SK-N-MC (cell line): Measurements from ENCODE around the gene NPM1.
"Not testable (repeated sequence)": the region's sequence is repeated elsewhere in the genome, so short reads cannot be mapped to it uniquely, and the experiment has no call there.

Experiments used
- DNase-seq: peaks from one replicate; pipeline ENCODE4 v3.0.0-alpha.2; 2011; ENCODE audit warnings: low read depth, low spot score
- H3K27ac ChIP-seq: fragments of 200-600 bp; sonication (generic); 2 replicates; pipeline ENCODE4 v1.5.1; 2016; ENCODE audit warnings: mixed run types
- H3K36me3 ChIP-seq: fragments of 200-600 bp; sonication (generic); 2 replicates; pipeline ENCODE4 v1.6.1; 2017; ENCODE audit warnings: antibody characterized with exemption, low read length, mixed read lengths; ENCODE audit not compliant: insufficient read depth
- H3K4me3 ChIP-seq: fragments of 200-600 bp; sonication (generic); 2 replicates; pipeline ENCODE4 v1.5.1; 2016
- H3K9ac ChIP-seq: fragments of 200-600 bp; sonication (generic); 2 replicates; pipeline ENCODE4 v1.8.0; 2017; ENCODE audit warnings: mixed run types, mixed read lengths; ENCODE audit not compliant: insufficient read length
- H3K9me3 ChIP-seq: fragments of 200-600 bp; sonication (generic); 2 replicates; pipeline ENCODE4 v1.6.1; 2017; ENCODE audit warnings: low read depth, mild to moderate bottlenecking, antibody characterized with exemption, low read length, moderate library complexity, mixed read lengths
- EZH2 ChIP-seq: fragments of 200-600 bp; sonication (generic); IDR thresholded peaks from one replicate; pipeline ENCODE4 v1.6.1; 2017; ENCODE audit warnings: antibody characterized with exemption
- FOXP2 ChIP-seq: optimal IDR thresholded peaks from 2 replicates; pipeline ENCODE3; 2011; ENCODE audit warnings: mild to moderate bottlenecking, moderate library complexity; ENCODE audit not compliant: insufficient read depth; ENCODE audit errors: extremely low read length, control extremely low read depth
- POLR2AphosphoS5 ChIP-seq: IDR thresholded peaks from 2 replicates; pipeline ENCODE4 v1.6.1; 2012; ENCODE audit warnings: mild to moderate bottlenecking, low read depth, low read length, borderline replicate concordance

Gene NPM1

DNA sequence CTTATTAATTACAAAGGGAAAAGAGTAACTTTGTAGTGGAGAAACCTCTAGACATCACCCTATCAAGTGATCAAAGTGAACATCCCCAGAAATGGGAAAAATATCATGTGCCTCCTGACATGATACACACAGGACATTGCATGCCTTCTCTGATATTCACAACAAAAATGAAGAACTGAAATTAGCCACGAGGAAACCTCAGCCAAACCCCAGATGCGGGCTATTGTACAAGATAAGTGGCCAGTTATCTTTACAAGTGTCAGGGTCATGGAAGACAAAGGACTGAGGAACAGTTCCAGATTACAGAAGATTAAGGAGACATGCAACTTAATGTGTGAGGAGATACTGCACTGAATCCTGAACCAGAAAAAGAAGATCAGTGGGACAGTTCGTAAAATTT is 23.8 kb upstream of the NPM1 start:
- Histone ChIP-seq H3K27ac (no peak overlapping the region), H3K36me3 (no peaks in the 10 kb centered on the region), H3K9me3 (no peaks in the 10 kb centered on the region), H3K4me3 (no peak overlapping the region), H3K9ac (no peak overlapping the region)
- DNase-seq = no peak
- TF ChIP-seq FOXP2 = no peak
- TF ChIP-seq POLR2AphosphoS5 = no peak
- TF ChIP-seq EZH2 = no peak

GRCh38 chr5:171365351-171365750 is 22.3 kb upstream of the NPM1 start:
- Histone ChIP-seq H3K9ac (no peak overlapping the region), H3K36me3 (no peaks in the 10 kb centered on the region), H3K4me3 (no peak overlapping the region), H3K27ac (no peak overlapping the region), H3K9me3 (no peaks in the 10 kb centered on the region)
- TF ChIP-seq EZH2 (no peak), POLR2AphosphoS5 (no peak), FOXP2 (no peak)
- DNase-seq = no peak

DNA sequence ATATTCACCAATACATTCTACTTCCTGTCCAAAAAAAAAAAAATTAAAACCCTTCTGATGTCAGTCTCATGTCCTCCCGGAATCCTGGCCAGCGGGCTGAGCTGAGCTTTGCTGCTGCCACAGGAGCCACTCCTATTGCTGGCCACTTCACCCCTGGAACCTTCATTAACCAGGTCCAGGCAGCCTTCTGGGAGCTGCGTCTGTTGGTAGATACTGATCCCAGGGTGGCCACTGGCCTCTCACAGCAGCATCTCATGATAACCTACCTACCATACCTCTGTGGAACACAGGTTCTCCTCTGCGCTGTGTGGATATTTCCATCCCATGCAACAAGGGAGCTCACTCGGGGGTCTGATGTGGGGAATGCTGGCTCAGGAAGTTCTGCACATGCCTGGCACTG is 21.0 kb upstream of the NPM1 start:
- no peak for DNase-seq
- Histone ChIP-seq H3K36me3 (no peaks in the 10 kb centered on the region), H3K9me3 (no peaks in the 10 kb centered on the region), H3K9ac (no peak overlapping the region), H3K4me3 (no peak overlapping the region), H3K27ac (no peak overlapping the region)
- TF ChIP-seq FOXP2 (no peak), EZH2 (no peak), POLR2AphosphoS5 (no peak)

- Histone ChIP-seq H3K9ac (no peak overlapping the region), H3K36me3 (no peaks in the 10 kb centered on the region), H3K27ac (no peak overlapping the region), H3K4me3 (no peak overlapping the region), H3K9me3 (no peaks in the 10 kb centered on the region)
- no peak for TF ChIP-seq FOXP2
- no peak for TF ChIP-seq EZH2
- no peak for TF ChIP-seq POLR2AphosphoS5
- no peak for DNase-seq
These were observed 20.0 kb upstream of the NPM1 start for GRCh38 chr5:171367424-171368370.

DNA sequence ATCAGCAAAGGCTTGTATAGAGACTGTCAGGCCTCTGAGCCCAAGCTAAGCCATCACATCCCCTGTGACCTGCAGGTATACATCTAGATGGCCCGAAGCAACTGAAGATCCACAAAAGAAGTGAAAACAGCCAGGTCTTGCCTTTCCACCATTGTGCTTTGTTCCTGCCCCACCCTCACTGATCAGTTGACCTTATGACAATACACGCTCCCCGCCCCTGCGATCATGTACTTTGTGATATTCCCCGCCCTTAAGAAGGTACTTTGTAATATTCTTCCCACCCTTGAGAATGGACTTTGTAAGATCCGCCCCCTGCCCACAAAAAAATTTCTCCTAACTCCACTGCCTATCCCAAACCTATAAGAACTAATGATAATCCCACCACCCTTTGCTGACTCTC is 18.6 kb upstream of the NPM1 start:
- H3K27ac ChIP-seq = no peak overlapping the region
- no peaks in the 10 kb centered on the region for H3K36me3 ChIP-seq
- TF ChIP-seq FOXP2 (no peak), POLR2AphosphoS5 (no peak), EZH2 (no peak)
- no peak for DNase-seq
- H3K9me3 ChIP-seq = no peaks in the 10 kb centered on the region
- no peak overlapping the region for H3K4me3 ChIP-seq
- H3K9ac ChIP-seq = no peak overlapping the region

- Histone ChIP-seq H3K9me3 (no peaks in the 10 kb centered on the region), H3K9ac (no peak overlapping the region), H3K27ac (no peak overlapping the region), H3K36me3 (no peaks in the 10 kb centered on the region), H3K4me3 (no peak overlapping the region)
- TF ChIP-seq EZH2 = no peak
- TF ChIP-seq FOXP2 = no peak
- TF ChIP-seq POLR2AphosphoS5 = no peak
- no peak for DNase-seq
These were observed 17.8 kb upstream of the NPM1 start for GRCh38 chr5:171369898-171370297.

- not testable (repeated sequence) for H3K9me3 ChIP-seq, H3K9ac ChIP-seq, H3K36me3 ChIP-seq, DNase-seq, H3K4me3 ChIP-seq, H3K27ac ChIP-seq
These were observed 16.8 kb upstream of the NPM1 start for GRCh38 chr5:171370881-171371280.

- Histone ChIP-seq H3K9me3 (no peaks in the 10 kb centered on the region), H3K4me3 (no peak overlapping the region), H3K9ac (no peak overlapping the region), H3K36me3 (no peaks in the 10 kb centered on the region), H3K27ac (no peak overlapping the region)
- no peak for TF ChIP-seq POLR2AphosphoS5
- TF ChIP-seq FOXP2 = no peak
- no peak for TF ChIP-seq EZH2
- DNase-seq = no peak
These were observed 16.3 kb upstream of the NPM1 start for GRCh38 chr5:171371326-171371725.

DNA sequence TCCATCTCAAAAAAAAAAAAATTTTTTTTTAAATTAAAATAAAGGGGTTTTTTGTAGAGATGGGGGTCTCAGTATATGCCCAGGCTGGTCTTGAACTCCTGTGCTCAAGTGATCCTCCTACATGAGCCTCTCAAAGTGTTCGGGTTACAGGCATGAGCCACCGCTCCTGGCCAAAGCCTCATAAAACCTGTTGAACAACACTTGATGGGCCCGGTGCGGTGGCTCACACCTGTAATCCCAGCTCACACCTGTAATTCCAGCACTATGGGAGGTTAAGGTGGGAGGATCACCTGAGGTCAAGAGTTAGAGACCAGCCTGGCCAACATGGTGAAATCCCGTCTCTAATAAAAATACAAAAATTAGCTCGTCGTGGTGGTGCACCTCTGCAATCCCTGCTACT is 7.7 kb upstream of the NPM1 start:
- no peak overlapping the region for H3K4me3 ChIP-seq
- no peaks in the 10 kb centered on the region for H3K36me3 ChIP-seq
- H3K9me3 ChIP-seq = no peaks in the 10 kb centered on the region
- no peak overlapping the region for H3K9ac ChIP-seq
- H3K27ac ChIP-seq = no peak overlapping the region
- TF ChIP-seq EZH2 = no peak
- TF ChIP-seq FOXP2 = no peak
- TF ChIP-seq POLR2AphosphoS5 = no peak
- DNase-seq = no peak

DNA sequence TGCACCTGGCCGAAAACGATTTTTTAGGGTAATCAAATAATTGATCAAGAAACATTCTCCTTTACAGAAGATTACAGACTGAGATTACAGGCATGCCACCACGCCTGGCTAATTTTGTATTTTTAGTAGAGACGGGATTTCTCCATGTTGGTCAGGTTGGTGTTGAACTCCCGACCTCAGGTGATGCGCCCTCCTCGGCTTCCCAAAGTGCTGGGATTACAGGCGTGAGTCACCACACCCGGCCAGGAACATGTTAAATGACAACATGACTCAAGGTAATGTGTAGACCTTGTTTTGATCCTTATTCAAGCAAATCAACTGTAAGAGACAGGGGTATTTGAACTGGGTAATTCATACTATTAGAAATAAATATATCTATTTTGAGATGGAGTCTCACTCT is 3.2 kb upstream of the NPM1 start:
- H3K27ac ChIP-seq, DNase-seq, H3K9me3 ChIP-seq, H3K9ac ChIP-seq, H3K4me3 ChIP-seq: not testable (repeated sequence)
- peaks cover 13% of the 10 kb centered on the region for H3K36me3 ChIP-seq

DNA sequence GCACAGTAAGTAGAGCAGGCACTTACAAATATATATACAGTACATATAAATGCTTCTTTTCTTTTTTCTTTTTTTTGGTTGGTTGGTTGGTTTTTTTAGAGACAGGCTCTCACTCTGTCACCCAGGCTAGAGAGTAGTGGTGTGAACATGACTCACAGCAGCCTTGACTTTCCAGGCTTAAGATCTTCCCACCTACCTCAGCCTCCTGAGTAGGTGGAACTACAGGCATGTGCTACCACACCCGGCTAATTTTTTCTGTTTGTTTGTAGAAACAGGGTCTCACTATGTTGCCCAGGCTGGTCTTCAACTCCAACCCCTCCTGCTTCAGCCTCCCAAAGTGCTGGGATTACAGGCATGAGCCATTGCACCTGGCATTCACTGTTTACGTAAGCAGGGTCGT is 2.6 kb upstream of the NPM1 start:
- not testable (repeated sequence) for H3K9ac ChIP-seq, H3K27ac ChIP-seq, DNase-seq, H3K4me3 ChIP-seq, H3K9me3 ChIP-seq
- H3K36me3 ChIP-seq = peaks cover 18% of the 10 kb centered on the region
